HepG2 (cell line): Measurements from ENCODE around the gene LIPT2. TPM values are rescaled to one million over a fixed set of nuclear protein-coding genes. Genes with fewer than 3 reads are reported as not detected.

ENCODE experiments used
- ATAC-seq: fragments of 200-7000 bp; cut with Tn5 transposase; 3 replicates; pipeline ENCODE4 v1.9.1; 2020; ENCODE audit warnings: mild to moderate bottlenecking, moderate library complexity
- BruUV-seq: library from RNA; stranded (reverse); fragments of 400-500 nt; replicated peaks from 2 replicates; lab custom pipeline; 2021; lab: Mats Ljungman, UMichigan
- CTCF ChIA-PET: fragments of 300-600 bp; formaldehyde crosslinking; extraction: SDS; loops from one replicate; lab custom pipeline; 2021; ENCODE audit warnings: low total read pairs, inconsistent platforms, low intra/inter-chr PET ratio; lab: Yijun Ruan, JAX
- POLR2A ChIA-PET: fragments of 350-600 bp; sonication (Branson Sonifier 250); formaldehyde crosslinking; loops from one replicate; lab custom pipeline; 2020; ENCODE audit warnings: antibody characterized with exemption, inconsistent platforms; lab: Yijun Ruan, JAX
- DNase-seq: peaks from one replicate; pipeline ENCODE4 v3.0.0-alpha.2; 2015; ENCODE audit warnings: low spot score
- FAIRE-seq: peaks from 3 replicates; lab custom pipeline; 2011; peaks lifted over from hg19 to GRCh38; lab: Jason Lieb, UNC
- H2AFZ ChIP-seq: one replicate; pipeline ENCODE4 v1.6.1; 2011; ENCODE audit warnings: low read length, inconsistent platforms
- H3K27ac ChIP-seq: fragments of 300-600 bp; 3 replicates; pipeline ENCODE4 v1.8.0; 2011; ENCODE audit warnings: mixed run types, mild to moderate bottlenecking, mixed read lengths, low read length, inconsistent platforms; ENCODE audit not compliant: insufficient read depth; ENCODE audit errors: extremely low read length
- H3K27me3 ChIP-seq, 2 experiments: fragments of 200-600 bp in 1 of 2; 2 replicates in 1 of 2; 3 replicates in 1 of 2; pipeline versions ENCODE4 v1.6.0 to v1.8.0; 2011; ENCODE audit warnings: low read length in 2 of 2, mild to moderate bottlenecking in 2 of 2, moderate library complexity in 2 of 2, inconsistent platforms in 1 of 2; ENCODE audit not compliant: insufficient read depth in 2 of 2, control insufficient read depth in 1 of 2
- H3K36me3 ChIP-seq, 2 experiments: fragments of 200-600 bp in 1 of 2; replicated peaks in 1 of 2; 2 replicates in 1 of 2; 3 replicates in 1 of 2; pipeline versions ENCODE4 v1.5.1 to v1.8.0; 2011; ENCODE audit warnings: low read length in 2 of 2, inconsistent platforms in 1 of 2; ENCODE audit not compliant: insufficient read depth in 2 of 2, control insufficient read depth in 1 of 2
- H3K4me1 ChIP-seq: 2 replicates; pipeline ENCODE4 v1.5.1; 2012; ENCODE audit warnings: low read length, inconsistent platforms; ENCODE audit not compliant: insufficient read depth
- H3K4me2 ChIP-seq: 2 replicates; pipeline ENCODE4 v1.6.0; 2011; ENCODE audit warnings: low read depth, low read length, inconsistent platforms
- H3K4me3 ChIP-seq, 3 experiments: fragments of 200-600 bp in 1 of 3; sonication (generic), shearing (Covaris generic) in 1 of 3; replicated peaks in 1 of 3; 2 replicates each; pipeline ENCODE4 v1.5.1; 2011 to 2016; ENCODE audit warnings: low read length in 3 of 3, inconsistent platforms in 2 of 3, low read depth in 2 of 3, mild to moderate bottlenecking in 2 of 3, control low read depth in 1 of 3, mixed read lengths in 1 of 3; ENCODE audit not compliant: insufficient read depth in 1 of 3
- H3K79me2 ChIP-seq: one replicate; pipeline ENCODE4 v1.6.1; 2011; ENCODE audit warnings: low read length, inconsistent platforms; ENCODE audit not compliant: insufficient read depth
- H3K9ac ChIP-seq: 2 replicates; pipeline ENCODE4 v1.6.0; 2011; ENCODE audit warnings: mild to moderate bottlenecking, low read depth, low read length, inconsistent platforms; ENCODE audit not compliant: insufficient read depth
- H3K9me3 ChIP-seq: 2 replicates; pipeline ENCODE4 v1.5.1; 2012; ENCODE audit warnings: mild to moderate bottlenecking, low read length
- H4K20me1 ChIP-seq: 2 replicates; pipeline ENCODE4 v1.6.0; 2011; ENCODE audit warnings: inconsistent platforms, mild to moderate bottlenecking, low read length, moderate library complexity; ENCODE audit not compliant: insufficient read depth
- ASH2L ChIP-seq: fragments of 300-600, 200-600 bp; sonication (generic); IDR thresholded peaks from 2 replicates; pipeline ENCODE4 v1.7.0; 2017; ENCODE audit warnings: low read depth, mild to moderate bottlenecking, moderate library complexity, mixed read lengths, low read length; ENCODE audit not compliant: insufficient read length
- BRF2 ChIP-seq: sonication (generic); formaldehyde crosslinking; IDR thresholded peaks from 2 replicates; pipeline ENCODE4 v1.8.1; 2022; ENCODE audit warnings: mild to moderate bottlenecking, missing genetic modification reagents
- CBFB ChIP-seq: sonication (generic); formaldehyde crosslinking; IDR thresholded peaks from 2 replicates; pipeline ENCODE4 v1.4.0; 2020; ENCODE audit warnings: missing genetic modification reagents
- CREBL2 ChIP-seq: sonication (generic); formaldehyde crosslinking; IDR thresholded peaks from 2 replicates; pipeline ENCODE4 v1.8.1; 2023; ENCODE audit warnings: missing genetic modification reagents, mild to moderate bottlenecking, borderline replicate concordance
- GPBP1L1 ChIP-seq: sonication (generic); formaldehyde crosslinking; IDR thresholded peaks from 2 replicates; pipeline ENCODE4 v1.5.0; 2020; ENCODE audit warnings: mild to moderate bottlenecking, missing genetic modification reagents
- HDAC1 ChIP-seq: sonication (generic); formaldehyde crosslinking; IDR thresholded peaks from 2 replicates; pipeline ENCODE4 v1.5.1; 2020; ENCODE audit warnings: mild to moderate bottlenecking, missing genetic modification reagents
- HNRNPL ChIP-seq: fragments of 200-400 bp; formaldehyde crosslinking; IDR thresholded peaks from 2 replicates; pipeline ENCODE4 v1.6.1; 2017; ENCODE audit warnings: mild to moderate bottlenecking, low read depth, low read length
- IKZF5 ChIP-seq: IDR thresholded peaks from 2 replicates; pipeline ENCODE4 v1.6.1; 2018; ENCODE audit warnings: missing genetic modification reagents, mild to moderate bottlenecking, missing compliant biosample characterization
- KLF16 ChIP-seq, 2 experiments: sonication (generic) in 1 of 2; formaldehyde crosslinking in 1 of 2; IDR thresholded peaks; 2 replicates each; pipeline versions ENCODE4 v1.6.1 to v1.8.0; 2016 to 2023; ENCODE audit warnings: missing genetic modification reagents in 2 of 2, missing compliant biosample characterization in 1 of 2
- RFXAP ChIP-seq: sonication (generic); formaldehyde crosslinking; IDR thresholded peaks from 2 replicates; pipeline ENCODE4 v1.4.0; 2020; ENCODE audit warnings: missing genetic modification reagents, borderline replicate concordance
- SSRP1 ChIP-seq: IDR thresholded peaks from 2 replicates; pipeline ENCODE4 v1.6.1; 2016; ENCODE audit warnings: control low read depth
- TFE3 ChIP-seq: IDR thresholded peaks from 2 replicates; pipeline ENCODE4 v1.6.1; 2016
- ZMAT5 ChIP-seq: sonication (generic); formaldehyde crosslinking; IDR thresholded peaks from 2 replicates; pipeline ENCODE4 v1.5.0; 2020; ENCODE audit warnings: mild to moderate bottlenecking, low read depth, missing genetic modification reagents, borderline replicate concordance
- ZNF180 ChIP-seq: sonication (generic); formaldehyde crosslinking; IDR thresholded peaks from 2 replicates; pipeline ENCODE4 v1.4.0; 2020; ENCODE audit warnings: low read depth, missing genetic modification reagents, borderline replicate concordance
- ZNF660 ChIP-seq: sonication (generic); formaldehyde crosslinking; IDR thresholded peaks from 2 replicates; pipeline ENCODE4 v1.5.1; 2020; ENCODE audit warnings: mild to moderate bottlenecking, low read depth, missing genetic modification reagents, borderline replicate concordance
- ZNF740 ChIP-seq: sonication (generic); formaldehyde crosslinking; IDR thresholded peaks from 2 replicates; pipeline ENCODE4 v1.4.0; 2020; ENCODE audit warnings: missing genetic modification reagents
- ZSCAN12 ChIP-seq: sonication (generic); formaldehyde crosslinking; IDR thresholded peaks from 2 replicates; pipeline ENCODE4 v1.9.0; 2021; ENCODE audit warnings: mild to moderate bottlenecking, missing genetic modification reagents
- WGBS: methylation state at CpG from one replicate; pipeline ENCODE4 v1.1.6; 2017; ENCODE audit warnings: low lambda C conversion rate; 5-methylcytosine and 5-hydroxymethylcytosine counted together
- in situ Hi-C: cut with HindIII; loops from 2 replicates; pipeline ENCODE4 v1.10.0; 2017; ENCODE audit warnings: low pct_unique_long_range_greater_than_20kb; ENCODE audit not compliant: extremely low pct_ligation_motif_present
- intact Hi-C: fragments of 100-400 bp; cut with micrococcal nuclease; formaldehyde crosslinking; loops from one replicate; pipeline ENCODE4 v1.10.0; 2022; ENCODE audit not compliant: unreplicated experiment
- polyA plus RNA-seq, 8 experiments: library from polyadenylated mRNA; depleted of rRNA in 3 of 8; stranded (reverse) in 7 of 8; unstranded in 1 of 8; fragments of >200 nt; fragmentation: Illumina TruSeq in 4 of 8; extraction: Trizol in 4 of 8; gene quantifications; 2 replicates each; pipeline versions ENCODE4 v1.2.1 to v1.2.3, GENCODE V29; 2011 to 2016; ENCODE audit warnings: low read depth in 4 of 8, missing spikeins in 1 of 8, mixed read lengths in 1 of 8; ENCODE audit not compliant: insufficient read depth in 1 of 8
- total RNA-seq, 5 experiments: library from RNA; depleted of rRNA; stranded (reverse); fragments of >200 nt; fragmentation: Illumina TruSeq; extraction: Trizol; gene quantifications; 2 replicates each; pipeline ENCODE4 v1.2.3, GENCODE V29; 2016; ENCODE audit warnings: low read depth in 1 of 5

The LIPT2 gene
- total and polyA plus RNA-seq, 2 of the 13 experiments (the other 11 are each of a cell fraction or from before 2014, with no cell fraction given) = 3.0 to 5.6 TPM

- ChIA-PET POLR2A (no interaction called here), CTCF (no interaction called here)
- no peak overlapping the region for H3K4me2 ChIP-seq
- no TSS peak for BruUV-seq
- H3K27me3 ChIP-seq = 0 out of 5 replicates have a peak, but pooled peaks cover 0 to 1% of the 10 kb centered on the region in 2 experiments
- no peak overlapping the region for H3K9ac ChIP-seq
- no peak for ATAC-seq
- H4K20me1 ChIP-seq = no peaks in the 10 kb centered on the region
- WGBS = 0% methylated on average over 1 of the region's 1 CpG
- H2AFZ ChIP-seq = no peak overlapping the region
- TF ChIP-seq TFE3 = no peak
- no peak for TF ChIP-seq KLF16 (CRISPR knock-in tag; IDR thresholded peaks at IDR 0.05)
- no peak for TF ChIP-seq ZMAT5 (CRISPR knock-in tag)
- no peak for TF ChIP-seq ASH2L
- no peak for TF ChIP-seq RFXAP (CRISPR knock-in tag)
- TF ChIP-seq SSRP1 (CRISPR knock-in tag) = no peak
- TF ChIP-seq CREBL2 (CRISPR knock-in tag) = no peak
- TF ChIP-seq IKZF5 (CRISPR knock-in tag) = no peak
- TF ChIP-seq HDAC1 (CRISPR knock-in tag) = no peak
- TF ChIP-seq ZNF660 (CRISPR knock-in tag) = no peak
- TF ChIP-seq GPBP1L1 = no peak
- TF ChIP-seq BRF2 (CRISPR knock-in tag) = no peak
- TF ChIP-seq CBFB (CRISPR knock-in tag) = no peak
- no peak for TF ChIP-seq ZNF180
- TF ChIP-seq HNRNPL = no peak
- no peak for TF ChIP-seq ZSCAN12
- TF ChIP-seq ZNF740 = no peak
- FAIRE-seq = no peak
- in situ Hi-C loops (no loop called here), intact Hi-C loops (no loop called here)
- H3K9me3 ChIP-seq = no peaks in the 10 kb centered on the region
- H3K36me3 ChIP-seq = no peaks in the 10 kb centered on the region
- H3K4me3 ChIP-seq = no peak overlapping the region
- no peaks in the 10 kb centered on the region for H3K79me2 ChIP-seq
- peaks cover 13% of the 10 kb centered on the region for H3K4me1 ChIP-seq
- no peak for DNase-seq
- no peak overlapping the region for H3K27ac ChIP-seq
These were observed 19.2 kb downstream of the LIPT2 start for GRCh38 chr11:74474316-74474715.
